ENCODE measurements around the gene ANKRD40. TPM values are rescaled to one million over a fixed set of nuclear protein-coding genes. Genes with fewer than 3 reads are reported as not detected.

Gene ANKRD40
- total and polyA plus RNA-seq, 10 of the 15 experiments (the other 5 are each of a cell fraction or from before 2014, with no cell fraction given): 5.9 to 21.7 (median 14.8) TPM

DNA sequence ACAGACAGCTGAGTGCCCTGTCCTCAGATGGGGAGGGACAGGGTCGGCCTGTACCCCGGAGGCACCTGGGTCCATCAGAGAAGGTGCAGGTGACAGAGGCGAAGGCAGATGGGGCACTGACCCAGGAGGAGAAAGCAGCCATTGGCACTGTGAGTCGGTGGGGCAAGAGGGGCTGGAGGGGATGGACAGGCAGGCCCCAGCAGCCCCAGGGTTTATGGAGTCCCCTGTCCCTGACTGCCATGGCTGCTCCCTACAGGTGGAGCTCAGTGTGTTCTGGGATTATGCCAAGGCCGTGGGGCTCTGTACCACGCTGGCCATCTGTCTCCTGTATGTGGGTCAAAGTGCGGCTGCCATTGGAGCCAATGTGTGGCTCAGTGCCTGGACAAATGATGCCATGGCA lies 32.1 kb downstream of the ANKRD40 start (continued):
- TF ChIP-seq FOXK2 (IDR thresholded peaks at IDR 0.05) (no peak), YY1 (IDR thresholded peaks at IDR 0.05; ENCODE audit: low read depth, low read length) (no peak), MYC (IDR thresholded peaks at IDR 0.05; ENCODE audit: insufficient read depth, insufficient read length, insufficient replicate concordance, low read length, severe bottlenecking) (no peak), BRCA1 (IDR thresholded peaks at IDR 0.05; ENCODE audit: low read depth, low read length) (no peak), CHD4 (IDR thresholded peaks at IDR 0.05) (no peak), NR2F1 (conservative IDR thresholded peaks at IDR 0.05) (no peak), GABPA (IDR thresholded peaks at IDR 0.05; ENCODE audit: low read depth) (no peak), POLR2AphosphoS2 (IDR thresholded peaks at IDR 0.05; ENCODE audit: low read depth, low read length) (no peak), NRF1 (conservative IDR thresholded peaks at IDR 0.05; ENCODE audit: low read depth, low read length) (no peak)
- TF ChIP-seq, protein P1, sequence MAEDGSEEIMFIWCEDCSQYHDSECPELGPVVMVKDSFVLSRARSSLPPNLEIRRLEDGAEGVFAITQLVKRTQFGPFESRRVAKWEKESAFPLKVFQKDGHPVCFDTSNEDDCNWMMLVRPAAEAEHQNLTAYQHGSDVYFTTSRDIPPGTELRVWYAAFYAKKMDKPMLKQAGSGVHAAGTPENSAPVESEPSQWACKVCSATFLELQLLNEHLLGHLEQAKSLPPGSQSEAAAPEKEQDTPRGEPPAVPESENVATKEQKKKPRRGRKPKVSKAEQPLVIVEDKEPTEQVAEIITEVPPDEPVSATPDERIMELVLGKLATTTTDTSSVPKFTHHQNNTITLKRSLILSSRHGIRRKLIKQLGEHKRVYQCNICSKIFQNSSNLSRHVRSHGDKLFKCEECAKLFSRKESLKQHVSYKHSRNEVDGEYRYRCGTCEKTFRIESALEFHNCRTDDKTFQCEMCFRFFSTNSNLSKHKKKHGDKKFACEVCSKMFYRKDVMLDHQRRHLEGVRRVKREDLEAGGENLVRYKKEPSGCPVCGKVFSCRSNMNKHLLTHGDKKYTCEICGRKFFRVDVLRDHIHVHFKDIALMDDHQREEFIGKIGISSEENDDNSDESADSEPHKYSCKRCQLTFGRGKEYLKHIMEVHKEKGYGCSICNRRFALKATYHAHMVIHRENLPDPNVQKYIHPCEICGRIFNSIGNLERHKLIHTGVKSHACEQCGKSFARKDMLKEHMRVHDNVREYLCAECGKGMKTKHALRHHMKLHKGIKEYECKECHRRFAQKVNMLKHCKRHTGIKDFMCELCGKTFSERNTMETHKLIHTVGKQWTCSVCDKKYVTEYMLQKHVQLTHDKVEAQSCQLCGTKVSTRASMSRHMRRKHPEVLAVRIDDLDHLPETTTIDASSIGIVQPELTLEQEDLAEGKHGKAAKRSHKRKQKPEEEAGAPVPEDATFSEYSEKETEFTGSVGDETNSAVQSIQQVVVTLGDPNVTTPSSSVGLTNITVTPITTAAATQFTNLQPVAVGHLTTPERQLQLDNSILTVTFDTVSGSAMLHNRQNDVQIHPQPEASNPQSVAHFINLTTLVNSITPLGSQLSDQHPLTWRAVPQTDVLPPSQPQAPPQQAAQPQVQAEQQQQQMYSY (CRISPR knock-in tag; IDR thresholded peaks at IDR 0.05): no peak
- TF ChIP-seq, protein P2, sequence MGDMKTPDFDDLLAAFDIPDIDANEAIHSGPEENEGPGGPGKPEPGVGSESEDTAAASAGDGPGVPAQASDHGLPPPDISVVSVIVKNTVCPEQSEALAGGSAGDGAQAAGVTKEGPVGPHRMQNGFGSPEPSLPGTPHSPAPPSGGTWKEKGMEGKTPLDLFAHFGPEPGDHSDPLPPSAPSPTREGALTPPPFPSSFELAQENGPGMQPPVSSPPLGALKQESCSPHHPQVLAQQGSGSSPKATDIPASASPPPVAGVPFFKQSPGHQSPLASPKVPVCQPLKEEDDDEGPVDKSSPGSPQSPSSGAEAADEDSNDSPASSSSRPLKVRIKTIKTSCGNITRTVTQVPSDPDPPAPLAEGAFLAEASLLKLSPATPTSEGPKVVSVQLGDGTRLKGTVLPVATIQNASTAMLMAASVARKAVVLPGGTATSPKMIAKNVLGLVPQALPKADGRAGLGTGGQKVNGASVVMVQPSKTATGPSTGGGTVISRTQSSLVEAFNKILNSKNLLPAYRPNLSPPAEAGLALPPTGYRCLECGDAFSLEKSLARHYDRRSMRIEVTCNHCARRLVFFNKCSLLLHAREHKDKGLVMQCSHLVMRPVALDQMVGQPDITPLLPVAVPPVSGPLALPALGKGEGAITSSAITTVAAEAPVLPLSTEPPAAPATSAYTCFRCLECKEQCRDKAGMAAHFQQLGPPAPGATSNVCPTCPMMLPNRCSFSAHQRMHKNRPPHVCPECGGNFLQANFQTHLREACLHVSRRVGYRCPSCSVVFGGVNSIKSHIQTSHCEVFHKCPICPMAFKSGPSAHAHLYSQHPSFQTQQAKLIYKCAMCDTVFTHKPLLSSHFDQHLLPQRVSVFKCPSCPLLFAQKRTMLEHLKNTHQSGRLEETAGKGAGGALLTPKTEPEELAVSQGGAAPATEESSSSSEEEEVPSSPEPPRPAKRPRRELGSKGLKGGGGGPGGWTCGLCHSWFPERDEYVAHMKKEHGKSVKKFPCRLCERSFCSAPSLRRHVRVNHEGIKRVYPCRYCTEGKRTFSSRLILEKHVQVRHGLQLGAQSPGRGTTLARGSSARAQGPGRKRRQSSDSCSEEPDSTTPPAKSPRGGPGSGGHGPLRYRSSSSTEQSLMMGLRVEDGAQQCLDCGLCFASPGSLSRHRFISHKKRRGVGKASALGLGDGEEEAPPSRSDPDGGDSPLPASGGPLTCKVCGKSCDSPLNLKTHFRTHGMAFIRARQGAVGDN (IDR thresholded peaks at IDR 0.05): no peak
- TF ChIP-seq, protein P3, sequence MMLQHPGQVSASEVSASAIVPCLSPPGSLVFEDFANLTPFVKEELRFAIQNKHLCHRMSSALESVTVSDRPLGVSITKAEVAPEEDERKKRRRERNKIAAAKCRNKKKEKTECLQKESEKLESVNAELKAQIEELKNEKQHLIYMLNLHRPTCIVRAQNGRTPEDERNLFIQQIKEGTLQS (IDR thresholded peaks at IDR 0.05; ENCODE audit: borderline replicate concordance, extremely low read depth, low read depth, low read length): no peak
